Osteoblast (primary cell): Measurements from ENCODE around the gene LIN7C. TPM values are rescaled to one million over a fixed set of nuclear protein-coding genes. Genes with fewer than 3 reads are reported as not detected.

Source experiments
- DNase-seq: peaks from one replicate; pipeline ENCODE4 v3.0.0; 2011; ENCODE audit warnings: low spot score, mixed read lengths; ENCODE audit not compliant: insufficient read length; ENCODE audit errors: missing footprints
- H2AFZ ChIP-seq: 2 replicates; pipeline ENCODE4 v1.6.0; 2011; ENCODE audit warnings: mild to moderate bottlenecking, low read length
- H3K27ac ChIP-seq: 2 replicates; pipeline ENCODE4 v1.5.1; 2011; ENCODE audit warnings: mild to moderate bottlenecking, low read depth, low read length, moderate library complexity
- H3K27me3 ChIP-seq: 2 replicates; pipeline ENCODE4 v1.6.0; 2012; ENCODE audit warnings: mild to moderate bottlenecking, control low read depth, inconsistent platforms, low read length, moderate library complexity; ENCODE audit not compliant: insufficient read depth
- H3K36me3 ChIP-seq: 2 replicates; pipeline ENCODE4 v1.5.1; 2011; ENCODE audit warnings: mild to moderate bottlenecking, low read length, control low read depth, moderate library complexity; ENCODE audit not compliant: insufficient read depth
- H3K4me1 ChIP-seq: 2 replicates; pipeline ENCODE4 v1.5.1; 2011; ENCODE audit warnings: mild to moderate bottlenecking, low read length, control low read depth, moderate library complexity; ENCODE audit not compliant: insufficient read depth
- H3K4me2 ChIP-seq: 2 replicates; pipeline ENCODE4 v1.6.0; 2011; ENCODE audit warnings: mild to moderate bottlenecking, low read length; ENCODE audit not compliant: insufficient read depth
- H3K4me3 ChIP-seq: fragments of 200-600 bp; sonication (generic); 3 replicates; pipeline ENCODE4 v1.5.1; 2012; ENCODE audit warnings: mild to moderate bottlenecking, low read length, inconsistent platforms; ENCODE audit not compliant: insufficient read depth
- H3K79me2 ChIP-seq: 2 replicates; pipeline ENCODE4 v1.6.0; 2012; ENCODE audit warnings: mild to moderate bottlenecking, low read length, control low read depth, inconsistent platforms; ENCODE audit not compliant: insufficient read depth
- H3K9me3 ChIP-seq: 2 replicates; pipeline ENCODE4 v1.5.1; 2011; ENCODE audit warnings: low read depth, low read length, control low read depth
- H4K20me1 ChIP-seq: 2 replicates; pipeline ENCODE4 v1.6.0; 2012; ENCODE audit warnings: mild to moderate bottlenecking, low read length, control low read depth; ENCODE audit not compliant: insufficient read depth
- CTCF ChIP-seq: IDR thresholded peaks from 2 replicates; pipeline ENCODE4 v1.5.1; 2011; ENCODE audit warnings: mild to moderate bottlenecking, low read depth, low read length, moderate library complexity; ENCODE audit errors: extremely low read depth
- total RNA-seq: library from RNA; depleted of rRNA; stranded (reverse); fragments of >200 nt; gene quantifications from 2 replicates; pipeline ENCODE4 v1.2.3, GENCODE V29; 2012

The LIN7C gene
- total RNA-seq, 1 donor: 69.5 TPM

GRCh38 chr11:27460158-27460978 is 46.2 kb downstream of the LIN7C start:
- no peak overlapping the region for H3K4me3 ChIP-seq
- H3K4me1 ChIP-seq: peaks cover 63% of the 10 kb centered on the region
- no peak overlapping the region for H3K4me2 ChIP-seq
- H4K20me1 ChIP-seq: no peaks in the 10 kb centered on the region
- H3K9me3 ChIP-seq: no peaks in the 10 kb centered on the region
- H3K27ac ChIP-seq: no peak overlapping the region
- peaks cover 83% of the 10 kb centered on the region for H3K79me2 ChIP-seq
- TF ChIP-seq CTCF: no peak
- H3K36me3 ChIP-seq: no peaks in the 10 kb centered on the region
- no peaks in the 10 kb centered on the region for H3K27me3 ChIP-seq
- no peak for DNase-seq
- H2AFZ ChIP-seq: no peak overlapping the region

GRCh38 chr11:27459191-27459590 is 47.4 kb downstream of the LIN7C start:
- Histone ChIP-seq H3K79me2 (peaks cover 85% of the 10 kb centered on the region), H3K9me3 (no peaks in the 10 kb centered on the region), H3K4me3 (no peak overlapping the region), H3K27ac (peak overlapping the region; percentile 26), H3K4me1 (peaks cover 52% of the 10 kb centered on the region), H3K27me3 (no peaks in the 10 kb centered on the region), H2AFZ (no peak overlapping the region), H4K20me1 (no peaks in the 10 kb centered on the region), H3K36me3 (no peaks in the 10 kb centered on the region), H3K4me2 (no peak overlapping the region)
- no peak for DNase-seq
- no peak for TF ChIP-seq CTCF

GRCh38 chr11:27458182-27458581 is 48.4 kb downstream of the LIN7C start:
- H3K27me3 ChIP-seq: no peaks in the 10 kb centered on the region
- H4K20me1 ChIP-seq: no peaks in the 10 kb centered on the region
- H2AFZ ChIP-seq: no peak overlapping the region
- no peak overlapping the region for H3K27ac ChIP-seq
- H3K9me3 ChIP-seq: no peaks in the 10 kb centered on the region
- peaks cover 87% of the 10 kb centered on the region for H3K79me2 ChIP-seq
- TF ChIP-seq CTCF: no peak
- H3K36me3 ChIP-seq: no peaks in the 10 kb centered on the region
- peaks cover 48% of the 10 kb centered on the region for H3K4me1 ChIP-seq
- no peak for DNase-seq
- no peak overlapping the region for H3K4me2 ChIP-seq
- H3K4me3 ChIP-seq: no peak overlapping the region

- Histone ChIP-seq H3K27ac (peak overlapping the region; percentile 66), H3K9me3 (no peaks in the 10 kb centered on the region), H3K79me2 (peaks cover 82% of the 10 kb centered on the region), H4K20me1 (no peaks in the 10 kb centered on the region), H3K27me3 (no peaks in the 10 kb centered on the region), H3K4me2 (peak overlapping the region; percentile 75), H3K36me3 (no peaks in the 10 kb centered on the region), H3K4me3 (no peak overlapping the region), H3K4me1 (peaks cover 43% of the 10 kb centered on the region), H2AFZ (peak overlapping the region; percentile 49)
- no peak for DNase-seq
- no peak for TF ChIP-seq CTCF
These were observed 49.7 kb downstream of the LIN7C start for GRCh38 chr11:27456795-27457329.
